Urinary bladder (tissue), 4 donors: ENCODE data around the gene DERL3. TPM values are rescaled to one million over a fixed set of nuclear protein-coding genes. Genes with fewer than 3 reads are reported as not detected.

Experiments used
- DNase-seq: peaks from one replicate; pipeline ENCODE4 v3.0.0-alpha.2; 2015; ENCODE audit errors: extremely low spot score
- H3K27ac ChIP-seq: one replicate; pipeline ENCODE4 v1.5.1; 2013; ENCODE audit warnings: low read depth, mild to moderate bottlenecking, moderate library complexity
- H3K36me3 ChIP-seq: one replicate; pipeline ENCODE4 v1.6.1; 2013; ENCODE audit warnings: mild to moderate bottlenecking, moderate library complexity; ENCODE audit not compliant: insufficient read depth
- H3K4me1 ChIP-seq: one replicate; pipeline ENCODE4 v1.6.1; 2013; ENCODE audit warnings: mild to moderate bottlenecking, moderate library complexity; ENCODE audit not compliant: insufficient read depth
- H3K4me3 ChIP-seq: one replicate; pipeline ENCODE4 v1.5.1; 2013; ENCODE audit warnings: low read depth, low read length
- WGBS: extraction: QIAGEN DNeasy Blood & Tissue Kit; methylation state at CpG from one replicate; pipeline ENCODE4 v1.1.7; 2013; 5-methylcytosine and 5-hydroxymethylcytosine counted together
- polyA plus RNA-seq: library from polyadenylated mRNA; stranded (reverse); fragments of 200-250 nt; gene quantifications from one replicate; pipeline ENCODE4 v1.2.3, GENCODE V29; 2013
- total RNA-seq: library from RNA; depleted of rRNA; stranded (reverse); fragments of >200 nt; gene quantifications from one replicate; pipeline ENCODE4 v1.2.3, GENCODE V29; 2014
- donor health status: healthy with polysubstance abuse.
- donor health status: healthy.

Gene DERL3
- total and polyA plus RNA-seq, 2 donors, result 0.74 to 0.98 TPM

GRCh38 chr22:23817146-23817545, 21.7 kb downstream of the DERL3 start:
- Histone ChIP-seq H3K36me3 (peaks cover 4% of the 10 kb centered on the region), H3K4me1 (no peaks in the 10 kb centered on the region), H3K4me3 (no peak overlapping the region), H3K27ac (no peak overlapping the region)
- DNase-seq, result no peak
- WGBS, result 98% methylated on average over 6 of the region's 6 CpGs

GRCh38 chr22:23816156-23816976, 22.4 kb downstream of the DERL3 start:
- no peak overlapping the region for H3K4me3 ChIP-seq
- H3K27ac ChIP-seq, result no peak overlapping the region
- DNase-seq, result no peak
- peaks cover 4% of the 10 kb centered on the region for H3K36me3 ChIP-seq
- no peaks in the 10 kb centered on the region for H3K4me1 ChIP-seq
- WGBS, result 85% methylated on average over 18 of the region's 18 CpGs

GRCh38 chr22:23815541-23816155, 23.2 kb downstream of the DERL3 start:
- H3K4me3 ChIP-seq, result no peak overlapping the region
- 81% methylated on average over 10 of the region's 10 CpGs for WGBS
- no peaks in the 10 kb centered on the region for H3K4me1 ChIP-seq
- DNase-seq, result no peak
- H3K36me3 ChIP-seq, result peaks cover 1% of the 10 kb centered on the region
- H3K27ac ChIP-seq, result no peak overlapping the region

DNA sequence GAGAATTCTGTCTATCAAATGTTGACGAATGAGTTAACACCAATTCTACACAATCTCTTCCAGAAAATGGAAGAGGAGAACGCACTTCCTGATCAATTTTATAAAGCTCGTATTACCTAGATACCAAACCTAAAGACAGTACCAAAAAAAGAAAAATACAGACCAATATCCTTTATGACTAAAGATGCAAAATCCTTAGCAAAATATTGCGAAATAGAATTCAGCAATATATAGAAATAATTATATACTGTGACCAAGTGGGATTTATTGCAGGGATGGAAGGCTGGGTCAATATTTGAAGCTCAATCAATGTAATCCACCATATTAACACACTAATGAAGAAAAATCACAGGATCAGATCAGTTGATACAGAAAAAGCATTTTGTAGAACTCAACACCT, 26.4 kb downstream of the DERL3 start:
- Histone ChIP-seq H3K36me3 (no peaks in the 10 kb centered on the region), H3K27ac (no peak overlapping the region)
- 94% methylated on average over 4 of the region's 4 CpGs for whole genome bisulfite sequencing

DNA sequence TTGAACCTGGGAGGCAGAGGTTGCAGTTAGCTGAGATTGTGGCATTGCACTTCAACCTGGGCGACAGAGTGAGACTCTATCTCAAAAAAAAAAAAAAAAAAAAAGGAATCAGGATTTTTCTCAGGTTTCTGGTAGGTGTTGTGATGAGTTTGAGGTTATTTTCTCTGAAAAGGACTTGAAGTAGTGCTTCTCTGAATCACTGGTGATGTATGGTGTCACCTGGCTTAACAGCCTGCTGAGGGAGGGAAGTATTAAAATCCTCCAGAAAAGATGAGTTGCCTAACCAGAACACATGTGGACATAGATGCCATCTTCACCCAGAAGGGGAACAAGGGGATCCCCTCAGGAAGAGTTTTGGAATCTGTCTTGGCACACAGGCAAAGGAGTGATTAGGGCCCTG, 32.0 kb downstream of the DERL3 start:
- Histone ChIP-seq H3K4me3 (no peak overlapping the region), H3K36me3 (peaks cover 3% of the 10 kb centered on the region), H3K4me1 (no peaks in the 10 kb centered on the region), H3K27ac (no peak overlapping the region)
- DNase-seq, result no peak
- WGBS, result 97% methylated on average over 1 of the region's 1 CpG

More for the DNA sequence above, 26.4 kb downstream of the DERL3 start:
- H3K4me1 ChIP-seq, result no peaks in the 10 kb centered on the region
- DNase-seq, result no peak
- H3K4me3 ChIP-seq, result no peak overlapping the region

- 58% methylated on average over 12 of the region's 12 CpGs for WGBS
- Histone ChIP-seq H3K4me1 (no peaks in the 10 kb centered on the region), H3K4me3 (no peak overlapping the region), H3K27ac (no peak overlapping the region), H3K36me3 (peaks cover 4% of the 10 kb centered on the region)
- no peak for DNase-seq
These were observed 34.0 kb downstream of the DERL3 start for GRCh38 chr22:23804781-23805291.

GRCh38 chr22:23803001-23803819, 35.6 kb downstream of the DERL3 start:
- H3K27ac ChIP-seq, result no peak overlapping the region
- DNase-seq, result no peak
- peaks cover 4% of the 10 kb centered on the region for H3K36me3 ChIP-seq
- no peak overlapping the region for H3K4me3 ChIP-seq
- no peaks in the 10 kb centered on the region for H3K4me1 ChIP-seq
- 83% methylated on average over 21 of the region's 21 CpGs for WGBS

GRCh38 chr22:23801886-23802377, 36.9 kb downstream of the DERL3 start:
- DNase-seq, result no peak
- WGBS, result 92% methylated on average over 8 of the region's 8 CpGs
- no peak overlapping the region for H3K27ac ChIP-seq
- no peaks in the 10 kb centered on the region for H3K4me1 ChIP-seq
- no peak overlapping the region for H3K4me3 ChIP-seq
- H3K36me3 ChIP-seq, result peaks cover 4% of the 10 kb centered on the region

DNA sequence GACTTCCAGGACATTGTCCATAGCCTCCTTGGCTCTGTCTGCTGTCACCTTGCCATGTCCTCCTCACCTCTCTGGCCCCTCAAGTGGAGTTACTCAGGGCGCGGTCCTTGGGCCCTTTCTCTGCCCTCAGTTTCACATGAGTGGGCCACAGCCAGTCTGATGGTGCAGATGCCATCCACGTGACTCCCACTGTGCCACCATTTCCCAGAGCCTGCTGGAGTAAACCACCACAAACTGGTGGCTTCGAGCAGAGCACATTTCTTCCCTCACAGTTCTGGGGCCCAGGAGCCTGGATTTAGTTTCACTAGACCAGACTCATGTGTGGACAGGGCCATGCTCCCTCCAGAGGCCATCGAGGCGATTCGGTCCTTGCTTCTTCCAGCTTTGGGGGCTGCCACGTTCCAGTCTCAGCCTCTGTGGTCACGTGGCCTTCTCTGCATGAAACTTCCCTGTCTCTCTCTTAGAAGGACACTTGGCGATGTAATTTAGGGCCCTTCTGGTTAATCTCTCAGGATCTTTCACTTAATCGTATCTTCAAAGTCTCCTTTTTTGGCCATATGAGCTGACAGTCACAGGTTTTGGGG, 37.5 kb downstream of the DERL3 start:
- no peak overlapping the region for H3K27ac ChIP-seq
- H3K36me3 ChIP-seq, result peaks cover 4% of the 10 kb centered on the region
- H3K4me1 ChIP-seq, result no peaks in the 10 kb centered on the region
- no peak for DNase-seq
- 85% methylated on average over 11 of the region's 11 CpGs for WGBS
- H3K4me3 ChIP-seq, result no peak overlapping the region

DNA sequence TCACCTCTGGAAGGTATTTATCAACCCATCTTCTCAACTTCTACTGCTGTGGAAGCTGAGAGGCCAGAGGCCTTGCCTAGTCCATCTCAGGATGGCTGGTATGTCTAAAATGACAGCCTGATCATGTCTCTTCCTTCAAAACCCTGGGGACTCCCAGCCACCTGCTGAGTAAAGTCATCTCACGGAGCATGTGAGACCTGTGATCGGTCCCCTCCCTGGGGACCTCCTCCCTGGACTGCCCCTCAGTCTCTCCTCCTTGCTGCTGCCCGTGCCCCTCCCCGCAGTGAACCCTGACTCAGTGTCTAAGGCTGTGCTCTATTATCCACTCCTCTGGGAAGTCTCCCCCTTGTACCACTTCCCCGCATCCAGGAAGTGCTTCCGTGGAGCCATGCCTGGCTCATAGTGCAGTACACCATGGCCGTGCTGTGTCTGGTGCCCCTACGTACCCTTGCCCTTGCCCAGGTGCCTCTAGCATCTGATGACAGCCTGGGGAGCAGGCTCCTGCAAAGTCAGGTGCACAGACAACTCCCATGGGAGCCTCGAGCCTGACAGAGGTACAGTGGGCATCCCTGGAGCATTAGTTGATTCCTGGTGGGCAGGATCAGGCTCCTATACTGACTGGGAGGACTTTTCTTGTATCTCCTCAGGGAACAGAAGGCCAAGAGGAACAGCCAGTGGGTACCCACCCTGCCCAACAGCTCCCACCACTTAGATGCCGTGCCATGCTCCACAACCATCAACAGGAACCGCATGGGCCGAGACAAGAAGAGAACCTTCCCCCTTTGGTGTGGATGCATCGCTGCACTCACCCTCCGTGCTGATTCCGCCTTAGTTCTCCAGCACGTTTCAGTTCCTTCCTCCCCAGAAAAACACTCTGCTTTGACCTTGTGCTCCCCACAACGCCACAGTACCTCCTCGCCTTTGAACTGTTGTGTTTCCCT, 38.2 kb downstream of the DERL3 start:
- Histone ChIP-seq H3K27ac (no peak overlapping the region), H3K4me3 (no peak overlapping the region), H3K36me3 (peaks cover 4% of the 10 kb centered on the region), H3K4me1 (no peaks in the 10 kb centered on the region)
- WGBS, result 95% methylated on average over 18 of the region's 18 CpGs
- DNase-seq, result no peak

- Histone ChIP-seq H3K36me3 (no peaks in the 10 kb centered on the region), H3K4me3 (no peak overlapping the region), H3K27ac (no peak overlapping the region), H3K4me1 (no peaks in the 10 kb centered on the region)
- WGBS, result 30% methylated on average over 5 of the region's 5 CpGs
- DNase-seq, result no peak
These were observed 42.3 kb downstream of the DERL3 start for GRCh38 chr22:23796461-23796860.

GRCh38 chr22:23793326-23793725, 45.5 kb downstream of the DERL3 start:
- no peaks in the 10 kb centered on the region for H3K4me1 ChIP-seq
- no peak overlapping the region for H3K27ac ChIP-seq
- DNase-seq, result no peak
- H3K4me3 ChIP-seq, result no peak overlapping the region
- WGBS, result 89% methylated on average over 8 of the region's 8 CpGs
- no peaks in the 10 kb centered on the region for H3K36me3 ChIP-seq
